Lung (tissue), 12 donors: ENCODE measurements around the gene ADAMTS16. TPM values are rescaled to one million over a fixed set of nuclear protein-coding genes. Genes with fewer than 3 reads are reported as not detected.
A peak's percentile ranks its signal among the peaks of the same experiment; 100 is the strongest.

Experiments
- ATAC-seq: fragments of 200-7000 bp; cut with Tn5 transposase; one replicate; pipeline ENCODE4 v1.9.1; 2020; ENCODE audit warnings: moderate number of reproducible peaks; ENCODE audit not compliant: insufficient read depth, low FRiP score
- DNase-seq, 3 donors: peaks; one replicate each; pipeline ENCODE4 v3.0.0-alpha.2; 2013 to 2017
- H3K27ac ChIP-seq, 2 donors: one replicate each; pipeline ENCODE4 v1.5.1; 2013; ENCODE audit warnings: mild to moderate bottlenecking in 2 of 2, moderate library complexity in 2 of 2, control low read depth in 1 of 2, inconsistent platforms in 1 of 2, low read depth in 1 of 2, low read length in 1 of 2
- H3K27me3 ChIP-seq, 3 donors: one replicate each; pipeline ENCODE4 v1.5.1; 2013; ENCODE audit warnings: low read length in 2 of 3; ENCODE audit not compliant: control insufficient read depth in 3 of 3, insufficient read depth in 3 of 3
- H3K36me3 ChIP-seq, 4 donors: one replicate each; pipeline ENCODE4 v1.5.1; 2013; ENCODE audit warnings: low read length in 4 of 4, mild to moderate bottlenecking in 1 of 4, moderate library complexity in 1 of 4; ENCODE audit not compliant: control insufficient read depth in 4 of 4, insufficient read depth in 4 of 4
- H3K4me1 ChIP-seq, 5 donors: one replicate each; pipeline ENCODE4 v1.5.1; 2013; ENCODE audit warnings: low read length in 5 of 5, mild to moderate bottlenecking in 2 of 5, moderate library complexity in 1 of 5; ENCODE audit not compliant: control insufficient read depth in 5 of 5, insufficient read depth in 5 of 5
- H3K4me3 ChIP-seq: one replicate; pipeline ENCODE4 v1.5.1; 2013; ENCODE audit warnings: mild to moderate bottlenecking, control low read depth, moderate library complexity
- H3K9ac ChIP-seq, 2 donors: one replicate each; pipeline ENCODE4 v1.5.1; 2013; ENCODE audit warnings: low read length in 2 of 2, control low read depth in 1 of 2; ENCODE audit not compliant: insufficient read depth in 1 of 2
- H3K9me3 ChIP-seq, 4 donors: one replicate each; pipeline ENCODE4 v1.5.1; 2013; ENCODE audit warnings: low read length in 3 of 4, mild to moderate bottlenecking in 1 of 4, moderate library complexity in 1 of 4; ENCODE audit not compliant: control insufficient read depth in 4 of 4, insufficient read depth in 3 of 4
- CTCF ChIP-seq: IDR thresholded peaks from 2 replicates; pipeline ENCODE4 v1.5.1; 2012; ENCODE audit warnings: mild to moderate bottlenecking; ENCODE audit errors: control extremely low read depth, extremely low read depth
- WGBS, 2 donors: extraction: QIAGEN DNeasy Blood & Tissue Kit; methylation state at CpG; one replicate each; pipeline ENCODE4 v1.1.7; 2013; 5-methylcytosine and 5-hydroxymethylcytosine counted together
- polyA plus RNA-seq, 2 donors: library from polyadenylated mRNA; stranded (reverse); fragments of 200-250 nt; gene quantifications; one replicate each; pipeline ENCODE4 v1.2.1, GENCODE V29; 2013
- total RNA-seq, 2 donors: library from RNA; depleted of rRNA in 1 of 2; stranded (reverse); fragments of >200 nt in 1 of 2; gene quantifications; one replicate each; pipeline ENCODE4 v1.2.1, GENCODE V29; 2014 to 2021
- donor health status: control.
- donor health status: control.
- donor health status: Bipolar disorder and iron deficiency.
- donor health status: healthy.
- donor health status: DM: yes; HTN: yes; CAD: no.

ADAMTS16 gene
- total and polyA plus RNA-seq, 4 donors: 0.09 to 0.97 TPM; not detected in 2

GRCh38 chr5:5270161-5270560 lies 130.0 kb downstream of the ADAMTS16 start:
- Histone ChIP-seq H3K36me3 (no peaks in the 10 kb centered on the region), H3K4me3 (no peak overlapping the region), H3K27ac (no peak overlapping the region), H3K27me3 (no peaks in the 10 kb centered on the region), H3K4me1 (peaks cover 0 to 10% (median 0%) of the 10 kb centered on the region in 5 donors), H3K9me3 (peaks cover 0 to 2% (median 0%) of the 10 kb centered on the region in 4 donors), H3K9ac (no peak overlapping the region)
- no peak for ATAC-seq
- TF ChIP-seq CTCF: no peak
- DNase-seq: no peak
- 89 to 91% methylated on average over 9 of the region's 9 CpGs for WGBS, 2 donors

GRCh38 chr5:5270958-5271785 lies 131.0 kb downstream of the ADAMTS16 start:
- Histone ChIP-seq H3K4me1 (peaks cover 0 to 10% (median 0%) of the 10 kb centered on the region in 5 donors), H3K36me3 (no peaks in the 10 kb centered on the region), H3K27me3 (no peaks in the 10 kb centered on the region), H3K9ac (no peak overlapping the region), H3K27ac (no peak overlapping the region), H3K9me3 (peaks cover 0 to 2% (median 0%) of the 10 kb centered on the region in 4 donors), H3K4me3 (no peak overlapping the region)
- peak; percentile 72 to 73 (median 73) for DNase-seq
- TF ChIP-seq CTCF: no peak
- 35 to 56% methylated on average over 18 of the region's 18 CpGs for WGBS, 2 donors
- peak; percentile 92 for ATAC-seq

- Histone ChIP-seq H3K27me3 (no peaks in the 10 kb centered on the region), H3K27ac (no peak overlapping the region), H3K4me1 (peaks cover 0 to 10% (median 0%) of the 10 kb centered on the region in 5 donors), H3K9ac (no peak overlapping the region), H3K4me3 (no peak overlapping the region), H3K9me3 (peaks cover 0 to 2% (median 0%) of the 10 kb centered on the region in 4 donors), H3K36me3 (no peaks in the 10 kb centered on the region)
- 44 to 49% methylated on average over 9 of the region's 9 CpGs for WGBS, 2 donors
- no peak for TF ChIP-seq CTCF
- DNase-seq: peak in 1 of 3 donors; percentile 28
- ATAC-seq: no peak
Observed at GRCh38 chr5:5271786-5272321, 131.7 kb downstream of the ADAMTS16 start.
